Activated T-helper 2 cell treated with anti-CD3 and anti-CD28 coated beads, Interferon-gamma antibody, Interleukin-2, Interleukin-4, amounts not matched to agents 10 μg/mL and 5 μg/mL and 100 μg/mL, durations not matched to agents 14 hours and 24 hours and 36 hours (primary cell): ENCODE results near the gene KRTAP9-2. TPM values are rescaled to one million over a fixed set of nuclear protein-coding genes. Genes with fewer than 3 reads are reported as not detected.

Source experiments
- total RNA-seq: library from RNA; stranded (reverse); gene quantifications from 2 replicates; pipeline ENCODE4 v1.2.3, GENCODE V29; 2022

Gene KRTAP9-2
- total RNA-seq, 1 donor from 2014 or later = not detected

Other genes with a start within 250 kb of the KRTAP9-2 start
- gene KRT40, start 242.3 kb upstream of the KRTAP9-2 start, total RNA-seq = not detected in 2 replicates
- gene KRTAP3-3, start 232.5 kb upstream of the KRTAP9-2 start, total RNA-seq = not detected in 2 replicates
- not detected in 2 replicates for gene KRTAP3-2, start 226.7 kb upstream of the KRTAP9-2 start, total RNA-seq
- gene KRTAP3-1, start 217.5 kb upstream of the KRTAP9-2 start, total RNA-seq = not detected in 2 replicates
- not detected in 2 replicates for gene KRTAP1-5, start 199.4 kb upstream of the KRTAP9-2 start, total RNA-seq
- gene KRTAP1-4, start 196.5 kb upstream of the KRTAP9-2 start, total RNA-seq = not detected in 2 replicates
- not detected in 2 replicates for gene KRTAP1-3, start 191.8 kb upstream of the KRTAP9-2 start, total RNA-seq
- not detected in 2 replicates for gene KRTAP1-1, start 185.2 kb upstream of the KRTAP9-2 start, total RNA-seq
- gene KRTAP2-1, start 179.3 kb upstream of the KRTAP9-2 start, total RNA-seq = not detected in 2 replicates
- not detected in 2 replicates for gene KRTAP2-2, start 171.4 kb upstream of the KRTAP9-2 start, total RNA-seq
- not detected in 2 replicates for gene KRTAP2-3, start 166.5 kb upstream of the KRTAP9-2 start, total RNA-seq
- not detected in 2 replicates for gene KRTAP2-4, start 160.8 kb upstream of the KRTAP9-2 start, total RNA-seq
- not detected in 2 replicates for gene KRTAP4-7, start 142.5 kb upstream of the KRTAP9-2 start, total RNA-seq
- gene KRTAP4-8, start 128.5 kb upstream of the KRTAP9-2 start, total RNA-seq = not detected in 2 replicates
- not detected in 2 replicates for gene KRTAP4-16, start 124.4 kb upstream of the KRTAP9-2 start, total RNA-seq
- gene KRTAP4-9, start 121.3 kb upstream of the KRTAP9-2 start, total RNA-seq = not detected in 2 replicates
- gene KRTAP4-11, start 108.3 kb upstream of the KRTAP9-2 start, total RNA-seq = not detected in 2 replicates
- gene KRTAP4-12, start 102.5 kb upstream of the KRTAP9-2 start, total RNA-seq = not detected in 2 replicates
- gene KRTAP4-6, start 86.1 kb upstream of the KRTAP9-2 start, total RNA-seq = not detected in 2 replicates
- gene KRTAP4-5, start 76.8 kb upstream of the KRTAP9-2 start, total RNA-seq = not detected in 2 replicates
- gene KRTAP4-4, start 65.9 kb upstream of the KRTAP9-2 start, total RNA-seq = not detected in 2 replicates
- not detected in 2 replicates for gene KRTAP4-3, start 58.4 kb upstream of the KRTAP9-2 start, total RNA-seq
- gene KRTAP4-2, start 48.4 kb upstream of the KRTAP9-2 start, total RNA-seq = not detected in 2 replicates
- gene KRTAP4-1, start 41.7 kb upstream of the KRTAP9-2 start, total RNA-seq = not detected in 2 replicates
- gene KRTAP9-1, start 36.8 kb upstream of the KRTAP9-2 start, total RNA-seq = not detected in 2 replicates
- not detected in 2 replicates for gene KRTAP9-3, start 5.8 kb downstream of the KRTAP9-2 start, total RNA-seq
- not detected in 2 replicates for gene KRTAP9-8, start 11.4 kb downstream of the KRTAP9-2 start, total RNA-seq
- not detected in 2 replicates for gene KRTAP9-4, start 23.0 kb downstream of the KRTAP9-2 start, total RNA-seq
- gene KRTAP9-9, start 28.7 kb downstream of the KRTAP9-2 start, total RNA-seq = not detected in 2 replicates
- not detected in 2 replicates for gene KRTAP9-6, start 38.7 kb downstream of the KRTAP9-2 start, total RNA-seq
- gene KRTAP9-7, start 49.0 kb downstream of the KRTAP9-2 start, total RNA-seq = not detected in 2 replicates
- gene KRTAP29-1, start 76.2 kb downstream of the KRTAP9-2 start, total RNA-seq = not detected in 2 replicates
- not detected in 2 replicates for gene KRTAP16-1, start 82.7 kb downstream of the KRTAP9-2 start, total RNA-seq
- not detected in 2 replicates for gene KRTAP17-1, start 89.1 kb downstream of the KRTAP9-2 start, total RNA-seq
- gene KRT33A, start 124.2 kb downstream of the KRTAP9-2 start, total RNA-seq = not detected in 2 replicates
- gene KRT33B, start 143.2 kb downstream of the KRTAP9-2 start, total RNA-seq = not detected in 2 replicates
- gene KRT34, start 155.7 kb downstream of the KRTAP9-2 start, total RNA-seq = not detected in 2 replicates
- not detected in 2 replicates for gene KRT31, start 171.0 kb downstream of the KRTAP9-2 start, total RNA-seq
- gene KRT37, start 197.9 kb downstream of the KRTAP9-2 start, total RNA-seq = not detected in 2 replicates
- gene KRT38, start 214.3 kb downstream of the KRTAP9-2 start, total RNA-seq = not detected in 2 replicates
- gene KRT32, start 240.7 kb downstream of the KRTAP9-2 start, total RNA-seq = not detected in 2 replicates